Nucleus accumbens (tissue), 56 donors: Measurements from ENCODE around the gene ABR.

Experiments
- DNase-seq, 56 donors: peaks; one replicate each; lab custom pipeline; 2025; lab: John Stamatoyannopoulos, UW

The ABR gene

DNA sequence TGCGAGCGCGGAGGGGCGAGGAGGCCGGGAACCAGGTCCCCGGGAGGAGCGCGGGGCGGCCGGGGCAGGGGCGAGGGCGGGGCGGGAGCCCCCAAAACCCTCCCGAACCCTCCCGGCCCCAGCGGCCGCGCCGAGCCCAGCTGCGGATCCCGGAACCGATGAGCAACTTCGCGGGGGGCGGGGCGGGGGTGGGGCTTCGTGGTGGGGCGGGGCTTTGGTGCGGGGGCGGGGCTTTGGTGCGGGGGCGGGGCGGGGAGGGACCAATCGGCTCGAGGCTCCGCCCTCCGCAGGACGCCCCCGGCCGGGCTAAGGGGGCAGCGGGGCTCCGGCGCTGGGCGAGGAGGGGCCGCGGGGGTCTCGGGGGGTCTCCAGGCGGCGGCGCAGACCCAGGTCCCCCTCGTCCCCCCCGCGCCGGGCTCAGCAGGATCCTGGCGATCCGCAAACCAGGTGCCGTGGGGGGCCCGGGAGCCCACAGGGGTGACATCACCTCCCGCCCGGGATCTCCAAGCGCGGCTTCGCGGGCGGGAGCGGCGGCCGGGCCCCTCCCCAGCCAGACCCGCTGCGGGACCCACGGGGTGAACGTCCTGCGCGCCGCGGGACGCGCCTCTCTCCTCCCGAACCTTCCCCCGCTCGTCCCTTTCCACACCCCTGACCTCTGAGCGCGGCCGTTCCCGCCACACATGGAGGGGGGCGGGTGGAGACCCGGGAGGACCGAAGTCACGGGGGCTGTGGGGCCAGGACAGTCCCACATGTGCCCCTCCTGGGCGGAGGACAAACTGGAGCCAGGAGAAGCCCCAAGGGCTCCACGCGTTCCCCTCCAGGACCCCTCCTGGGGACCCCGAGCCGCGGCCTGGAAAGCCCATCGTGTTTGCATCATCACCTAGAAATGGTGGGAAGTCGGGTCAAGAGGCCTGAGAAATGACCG lies at the start of gene ABR:
Gene ABR, minus strand, starts transcription at position 164 of the 925 bp plus-strand sequence. CDS start 254 bp downstream, outside the sequence.
- peak in 31 of 56 donors; percentile 21 to 78 (median 56) for DNase-seq

DNA sequence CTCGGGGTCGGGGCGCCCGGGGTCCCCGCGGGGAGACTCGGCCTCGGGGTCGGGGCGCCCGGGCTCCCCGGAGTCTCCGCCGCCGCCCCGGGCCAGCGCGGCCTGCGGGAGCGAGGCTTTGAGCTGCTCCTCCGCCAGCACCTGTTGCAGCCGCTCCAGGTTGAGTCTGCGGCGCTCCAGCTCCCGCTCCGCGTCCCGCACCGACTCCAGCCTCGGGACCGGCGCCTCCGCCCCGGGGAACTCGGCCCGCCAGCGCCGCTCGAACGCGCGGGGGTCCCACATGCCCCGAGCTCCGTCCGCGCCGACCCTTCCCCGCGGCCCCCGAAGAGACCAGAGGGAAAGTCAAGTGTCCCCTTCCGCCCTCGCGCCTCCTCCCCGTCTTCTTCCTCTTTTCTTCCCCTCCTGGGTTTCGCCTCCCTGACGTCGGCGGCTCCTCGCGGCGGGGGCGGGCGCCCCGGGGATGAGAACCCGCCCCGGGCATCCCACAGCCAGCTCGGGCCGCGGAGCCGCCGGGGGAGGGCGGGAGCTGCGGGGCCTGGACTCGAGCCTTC lies 49.6 kb upstream of the ABR start:
- DNase-seq: peak in 18 of 56 donors; percentile 0 to 50 (median 18)

DNA sequence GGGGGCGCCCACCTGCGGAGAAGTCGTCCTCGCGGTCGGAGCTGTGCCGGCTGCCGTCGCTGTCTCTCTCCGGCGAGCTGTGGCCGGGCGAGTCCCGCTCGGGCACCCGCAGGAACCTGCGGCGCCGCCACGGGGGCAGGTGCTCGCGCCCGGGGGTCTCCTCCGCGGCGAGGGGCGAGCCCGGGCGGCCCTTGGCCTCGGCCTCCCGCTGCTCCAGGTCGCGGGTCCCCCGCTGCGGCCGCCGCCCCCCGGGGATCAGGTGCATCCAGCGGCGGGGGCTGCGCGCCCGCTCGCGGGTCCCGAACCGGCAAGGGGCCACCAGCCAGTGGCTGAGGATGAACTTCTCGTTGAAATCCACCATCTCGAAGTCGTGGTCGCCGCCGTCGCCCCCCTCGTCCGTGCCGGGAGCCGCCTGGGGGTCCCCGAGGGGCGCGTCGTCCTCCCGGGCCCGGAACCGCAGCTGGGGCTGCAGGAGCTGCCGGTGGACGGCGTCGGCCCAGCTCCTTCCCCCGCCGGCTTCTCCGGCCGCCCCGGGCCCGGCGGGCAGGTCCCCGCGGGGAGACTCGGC lies 49.1 kb upstream of the ABR start:
- no peak for DNase-seq

DNA sequence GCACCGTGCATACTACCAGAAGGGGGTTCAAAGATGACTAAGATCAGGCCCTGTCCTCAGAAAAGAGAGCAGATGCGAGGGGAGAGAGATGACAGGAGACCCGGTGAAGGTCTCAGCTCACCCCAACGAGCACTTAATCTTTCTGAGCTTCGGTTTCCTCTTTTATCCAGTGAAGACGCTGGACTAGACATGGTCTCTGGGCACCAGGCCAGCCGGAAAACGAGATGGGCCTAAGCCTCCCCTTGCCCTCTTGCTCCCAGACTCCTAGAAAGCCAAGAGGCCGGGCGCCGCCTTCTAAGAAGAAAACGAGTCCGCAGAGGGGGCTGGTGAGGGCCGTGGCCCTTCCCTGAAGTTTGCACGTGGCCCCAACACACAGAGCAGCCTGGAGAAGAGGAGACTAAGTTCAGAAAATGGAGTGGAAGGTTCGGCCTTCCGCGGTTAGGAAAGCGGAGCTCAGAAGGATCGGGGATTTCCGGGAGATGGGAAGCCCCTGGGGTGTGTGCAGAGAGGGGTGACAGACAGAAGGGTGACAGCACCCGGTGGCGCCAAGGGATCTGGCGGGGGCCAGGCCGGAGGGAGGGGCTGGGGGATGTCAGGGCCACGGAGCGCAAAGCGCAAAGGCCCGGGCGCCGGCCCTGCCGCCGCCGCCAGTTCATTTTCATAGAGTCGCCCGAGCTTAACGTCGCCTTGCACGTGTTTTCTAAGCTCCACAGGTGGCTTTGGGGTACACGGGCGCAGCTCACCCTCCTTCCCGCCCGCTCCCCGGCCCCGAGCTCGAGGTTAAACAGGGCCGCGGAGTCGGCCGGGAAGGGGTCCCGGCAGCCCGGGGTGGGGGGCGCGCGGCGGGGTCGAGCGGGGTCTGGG lies 48.4 kb upstream of the ABR start:
- DNase-seq: peak in 4 of 56 donors; percentile 3 to 27 (median 14)

DNA sequence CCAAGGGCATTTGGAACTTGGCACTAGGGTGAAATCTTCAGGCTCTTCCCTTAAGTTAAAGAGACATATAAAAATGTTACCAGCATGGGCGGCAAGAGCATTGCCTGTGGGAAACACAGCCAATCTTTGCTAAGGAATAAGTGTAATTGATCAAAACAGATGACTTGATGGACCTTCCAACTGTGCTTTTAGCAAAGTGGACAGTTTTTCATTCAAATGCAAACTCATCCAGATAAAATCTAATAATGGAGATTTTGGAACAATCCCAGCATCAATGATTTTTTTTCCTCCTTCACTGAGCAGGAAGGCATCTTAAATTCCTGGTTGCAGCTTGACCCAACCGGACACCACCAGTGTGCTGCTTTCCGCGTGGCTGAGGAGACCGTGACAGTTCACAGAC lies 47.6 kb upstream of the ABR start:
- DNase-seq: no peak

DNA sequence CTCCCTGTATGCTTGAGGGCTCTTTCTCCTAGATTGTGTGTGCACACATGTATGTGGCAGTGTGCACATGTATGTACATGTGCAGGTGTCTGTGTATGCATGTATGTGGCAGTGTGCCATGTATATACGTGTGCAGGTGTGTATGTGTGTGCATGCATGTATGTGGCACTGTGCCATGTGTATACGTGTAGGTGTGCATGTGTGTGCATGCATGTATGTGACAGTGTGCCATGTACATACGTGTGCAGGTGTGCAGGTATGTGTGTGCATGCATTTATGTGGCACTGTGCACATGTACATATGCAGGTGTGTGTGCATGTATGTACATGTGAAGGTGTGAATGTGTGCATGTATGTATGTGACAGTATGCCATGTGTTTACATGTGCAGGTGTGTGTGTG lies 46.5 kb upstream of the ABR start:
- DNase-seq: no peak

DNA sequence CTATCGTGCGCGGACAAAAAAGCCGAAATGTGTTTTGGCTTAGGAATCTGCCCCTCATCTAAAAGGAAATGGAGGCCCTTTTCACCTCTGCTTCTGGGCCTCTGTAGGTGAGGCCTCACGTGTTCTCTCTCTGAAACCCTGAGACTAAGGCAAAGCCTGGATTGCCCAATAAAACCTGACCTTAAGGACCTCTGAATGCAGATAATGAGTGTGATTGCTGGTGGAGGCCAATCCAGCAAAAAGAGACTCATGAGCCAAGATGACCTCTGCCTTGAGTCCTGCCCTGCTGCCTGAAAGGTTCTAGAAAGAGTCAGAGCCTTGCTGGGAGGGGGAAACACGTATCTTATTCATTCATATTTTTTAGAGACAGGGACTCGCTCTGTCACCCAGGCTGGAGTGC lies 44.5 kb upstream of the ABR start:
- no peak for DNase-seq

DNA sequence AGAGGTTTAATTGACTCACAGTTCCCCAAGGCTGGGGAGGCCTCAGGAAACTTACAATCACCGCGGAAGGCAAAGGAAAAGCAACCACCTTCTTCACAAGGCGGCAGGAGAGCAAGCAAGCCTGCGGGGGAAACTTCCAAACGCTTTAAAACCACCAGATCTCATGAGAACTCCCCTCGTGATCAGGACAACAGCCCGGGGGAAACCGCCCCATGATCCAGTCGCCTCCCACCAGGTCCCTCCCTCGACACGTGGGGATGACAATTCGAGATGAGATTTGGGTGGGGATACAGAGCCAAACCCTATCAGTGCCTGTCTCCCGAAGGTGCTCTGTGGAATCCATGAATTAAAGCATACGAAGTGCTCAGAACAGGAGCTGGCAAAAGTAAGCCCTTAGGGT lies 43.9 kb upstream of the ABR start:
- DNase-seq: no peak

DNA sequence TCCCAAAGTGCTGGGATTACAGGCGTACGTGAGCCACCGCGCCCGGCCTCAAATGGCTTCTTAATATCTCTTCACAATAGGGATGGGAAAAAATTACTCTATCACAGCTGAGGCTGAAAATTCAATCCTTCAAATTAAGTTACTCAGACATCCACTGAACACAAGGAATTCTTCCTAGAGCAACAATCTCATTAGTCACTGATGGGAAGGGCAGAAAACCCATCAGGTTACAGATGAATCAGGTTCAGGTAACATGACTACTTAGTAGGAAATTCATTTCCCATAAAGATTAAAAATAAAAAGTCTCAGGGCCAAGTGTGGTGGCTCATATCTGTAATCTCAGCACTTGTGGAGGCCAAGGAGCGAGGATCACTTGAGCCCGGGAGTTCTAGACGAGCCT lies 42.5 kb upstream of the ABR start:
- DNase-seq: no peak

DNA sequence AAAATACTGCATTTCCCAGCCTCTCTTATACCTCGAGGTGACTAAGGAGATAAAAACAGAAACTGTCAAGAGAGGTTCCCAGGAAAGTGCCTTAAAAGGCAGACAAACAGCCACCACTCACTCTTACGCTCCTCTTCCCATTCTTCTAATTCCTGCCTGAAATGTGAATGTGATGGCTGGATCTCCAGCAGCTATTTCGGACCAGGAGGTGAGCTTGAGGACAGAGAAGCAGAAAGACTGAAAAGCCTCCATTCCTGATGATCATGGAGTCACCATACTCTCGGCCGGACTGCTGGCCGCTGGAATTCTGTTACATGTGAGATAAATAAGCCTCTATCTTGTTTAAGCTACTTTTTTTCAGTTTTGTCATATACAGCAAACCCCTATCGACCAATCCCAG lies 41.4 kb upstream of the ABR start:
- no peak for DNase-seq

DNA sequence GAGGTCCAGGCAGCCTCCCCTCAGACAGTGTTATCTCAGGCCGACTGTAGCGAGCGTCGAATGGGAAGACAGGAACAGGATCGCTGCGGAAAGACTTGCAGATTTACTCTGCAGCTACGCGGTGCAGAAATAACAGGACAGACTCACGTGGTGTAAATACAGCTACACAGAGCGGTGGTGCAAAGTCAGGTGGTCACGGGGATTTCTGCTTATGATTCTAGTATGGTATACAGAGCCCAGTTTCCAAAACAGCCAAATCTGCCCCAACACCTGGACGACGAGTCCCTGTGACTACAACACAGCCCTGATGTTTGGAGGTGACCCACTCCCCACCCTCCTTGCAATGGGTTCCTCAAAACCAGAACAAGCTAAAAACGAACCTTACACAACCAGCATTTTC lies 40.6 kb upstream of the ABR start:
- no peak for DNase-seq

DNA sequence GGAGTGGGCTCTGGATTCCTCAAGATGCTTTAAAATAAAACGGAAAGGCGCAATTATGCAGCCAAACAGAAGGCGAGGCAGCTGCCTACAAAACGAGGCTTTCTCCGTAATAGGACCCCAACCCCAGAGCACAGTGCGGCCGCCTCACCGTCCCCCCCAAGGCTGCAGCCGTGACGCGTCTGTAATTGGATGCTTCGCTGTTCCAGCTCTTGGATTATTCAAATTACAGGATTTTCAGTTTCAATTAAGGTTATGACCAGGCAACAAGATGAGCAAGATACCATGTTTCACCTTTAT lies 37.3 kb upstream of the ABR start:
- no peak for DNase-seq

DNA sequence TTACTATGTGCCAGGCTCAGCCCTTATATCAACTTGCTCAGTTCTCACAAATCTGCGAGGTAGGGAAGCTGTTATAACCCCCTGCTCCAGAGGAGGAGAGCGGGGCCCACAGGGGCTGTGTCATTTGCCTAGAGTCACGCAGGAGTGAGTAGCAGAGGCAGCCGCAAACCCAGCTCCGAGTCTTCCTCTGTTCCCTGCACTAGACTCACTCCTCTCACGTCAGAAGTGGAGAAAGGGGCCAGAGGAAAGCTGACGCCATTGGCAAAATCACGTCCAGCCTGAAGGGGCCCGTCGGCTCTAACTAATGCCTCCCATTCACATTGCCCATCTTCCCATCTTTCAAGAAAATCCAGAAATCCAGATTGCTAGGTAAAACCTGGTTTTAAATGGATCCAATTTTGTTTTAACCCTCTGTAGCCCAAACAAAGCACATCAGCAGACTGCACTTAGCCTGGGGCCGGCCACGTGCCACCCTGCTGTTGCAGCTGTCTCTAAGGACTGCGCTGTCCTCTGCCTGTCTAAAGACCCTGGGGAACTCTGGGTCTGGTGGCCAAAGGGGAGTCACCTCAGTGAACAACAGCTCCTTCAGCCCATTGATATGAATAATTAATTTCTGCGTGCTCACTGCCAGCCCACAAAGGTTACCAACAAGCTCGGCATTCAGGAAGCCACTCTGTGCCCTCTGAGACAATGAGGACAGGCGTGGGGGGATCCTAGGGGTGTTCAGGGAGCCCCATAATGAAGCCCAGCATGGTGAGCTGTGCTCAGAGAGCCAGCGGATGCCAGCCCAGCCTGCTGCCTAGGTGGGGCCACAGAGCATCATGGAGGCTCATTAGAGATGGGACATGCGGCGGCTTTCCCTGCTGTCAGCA lies 36.7 kb upstream of the ABR start:
- DNase-seq: no peak

DNA sequence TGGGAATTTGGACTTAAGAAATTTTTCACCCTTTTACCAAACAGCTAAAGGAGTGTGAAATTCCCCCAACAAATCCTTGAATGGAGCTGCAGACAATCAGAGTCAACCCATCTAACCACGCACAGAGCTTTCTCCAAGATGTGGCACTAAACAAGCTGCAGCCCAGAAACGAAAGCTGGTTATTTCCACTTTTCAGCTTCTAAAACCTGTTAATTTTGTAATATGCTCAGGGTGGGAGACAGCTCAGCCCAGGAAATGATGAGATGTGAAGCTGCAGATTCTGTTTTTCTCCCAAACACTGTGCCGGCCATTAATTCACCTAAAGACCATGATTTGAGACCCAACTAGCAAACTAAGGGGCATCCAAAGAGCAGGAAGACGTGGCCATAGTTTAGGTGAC lies 33.2 kb upstream of the ABR start:
- DNase-seq: no peak

DNA sequence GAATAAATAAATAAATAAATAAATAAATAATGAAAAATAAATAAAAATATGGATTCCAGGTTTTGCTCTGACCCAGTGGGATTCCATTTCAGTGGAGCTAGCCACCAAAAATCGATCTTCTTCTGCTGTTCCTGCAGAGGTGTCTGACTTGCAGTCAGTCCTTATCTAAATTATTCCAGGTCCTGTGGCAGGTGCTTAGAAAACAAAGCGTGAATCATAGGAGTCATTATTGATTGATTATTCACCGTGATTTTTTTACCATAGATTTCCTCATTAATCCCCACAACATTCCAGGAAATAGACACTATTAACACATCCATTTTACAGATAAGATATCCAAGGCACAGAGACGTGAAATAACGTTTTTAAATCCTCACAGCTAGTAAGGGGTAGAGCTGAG lies 31.5 kb upstream of the ABR start:
- no peak for DNase-seq

DNA sequence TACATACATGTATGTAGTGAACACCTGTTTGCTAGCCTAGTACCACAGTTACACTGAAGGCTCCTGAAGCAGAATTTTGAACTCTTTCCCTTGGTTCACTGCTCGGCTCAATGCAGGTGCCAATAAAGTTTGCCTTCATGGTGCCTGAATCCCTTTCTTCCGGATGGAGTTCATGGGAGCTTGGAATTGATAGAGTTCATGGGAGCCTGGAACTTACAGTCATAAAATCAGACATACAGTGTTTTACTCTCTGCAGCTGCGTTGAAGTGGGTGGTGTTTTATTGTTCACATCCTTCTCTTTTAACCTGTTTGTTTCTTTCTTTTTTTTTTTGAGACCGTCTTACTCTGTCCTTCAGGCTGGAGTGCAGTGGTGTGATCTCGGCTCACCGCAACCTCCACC lies 29.2 kb upstream of the ABR start:
- DNase-seq: no peak

DNA sequence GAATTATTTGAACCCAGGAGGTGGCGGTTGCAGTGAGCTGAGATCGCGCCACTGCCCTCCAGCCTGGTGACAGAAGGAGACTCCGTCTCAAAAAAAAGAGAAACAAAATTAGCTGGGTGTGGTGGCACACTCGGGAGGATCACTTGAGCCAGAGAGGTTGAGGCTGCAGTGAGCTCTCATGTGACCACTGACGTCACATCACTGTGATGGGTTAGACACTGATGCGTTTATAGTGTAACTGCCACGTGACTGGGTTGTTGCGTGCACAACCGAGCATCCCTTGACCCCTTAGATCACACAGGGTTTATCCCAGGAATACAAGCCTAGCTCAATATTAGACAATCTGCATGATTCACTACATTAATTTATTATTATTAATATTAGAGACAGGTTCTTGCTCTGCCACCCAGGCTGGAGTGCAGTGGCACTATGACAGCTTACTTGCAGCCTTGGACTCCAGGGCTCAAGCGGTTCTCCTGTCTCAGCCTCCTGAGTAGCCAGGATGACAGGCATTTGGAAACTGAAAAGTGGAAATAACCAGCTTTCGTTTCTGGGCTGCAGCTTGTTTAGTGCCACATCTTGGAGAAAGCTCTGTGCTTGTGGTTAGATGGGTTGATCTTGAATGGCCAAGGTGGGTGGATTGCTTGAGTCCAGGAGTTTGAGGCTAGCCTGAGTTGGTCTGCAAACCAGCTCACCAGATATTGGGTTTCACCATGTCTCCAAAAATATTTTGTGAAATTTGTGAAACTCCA lies 26.4 kb upstream of the ABR start:
- DNase-seq: no peak

DNA sequence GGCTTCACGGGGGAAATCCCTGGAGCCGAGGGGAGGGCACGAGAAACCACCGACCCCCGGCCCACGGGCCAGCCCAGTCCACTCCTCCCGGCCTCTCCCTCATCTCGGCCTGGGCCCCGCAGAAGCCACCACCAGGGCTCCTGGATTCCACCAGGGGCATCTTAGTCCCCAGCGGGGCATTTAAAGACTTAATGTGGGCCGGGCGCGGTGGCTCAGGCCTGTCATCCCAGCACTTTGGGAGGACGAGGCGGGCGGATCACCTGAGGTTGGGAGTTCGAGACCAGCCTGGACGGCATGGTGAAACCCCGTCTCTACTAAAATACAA lies 24.1 kb upstream of the ABR start:
- DNase-seq: no peak
